Measurements from ENCODE around the gene KIAA2012. TPM values are rescaled to one million over a fixed set of nuclear protein-coding genes. Genes with fewer than 3 reads are reported as not detected.

The KIAA2012 gene
- total and polyA plus RNA-seq, 7 experiments from 2014 or later: not detected

DNA sequence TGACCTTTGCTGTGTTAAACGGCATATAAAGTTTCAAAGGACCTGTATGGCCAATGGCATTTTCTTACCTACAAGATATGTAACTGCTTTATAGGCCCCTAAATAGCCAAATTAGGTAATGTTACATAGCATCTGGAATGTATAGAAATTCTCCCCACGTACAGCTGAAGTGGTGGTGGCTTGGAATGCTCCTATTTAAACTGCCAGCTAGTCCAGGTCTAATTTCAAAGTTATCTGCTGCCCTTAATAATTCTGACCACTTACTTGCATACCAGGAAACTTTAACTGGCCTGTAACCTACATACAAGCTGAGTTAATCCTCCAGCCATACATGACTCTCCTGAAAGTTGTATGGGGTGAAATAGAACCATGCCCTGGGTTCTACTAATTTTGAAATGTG lies 1.3 kb downstream of the KIAA2012 start:
- intact Hi-C loops (cut with micrococcal nuclease): no loop called here
- H3K27ac ChIP-seq (ENCODE audit: low read depth, low read length): no peak overlapping the region
- H3K9me3 Mint-ChIP-seq: peaks cover 0 to 2% (median 0%) of the 10 kb centered on the region in 11 donors
- H3K36me3 ChIP-seq (ENCODE audit: control insufficient read depth in 2 of 3, insufficient read depth in 3 of 3, low read length in 3 of 3): no peaks in the 10 kb centered on the region
- no peaks in the 10 kb centered on the region for H3K36me3 Mint-ChIP-seq
- no peak overlapping the region for H3K4me3 ChIP-seq (ENCODE audit: low read length)
- no peaks in the 10 kb centered on the region for H3K4me1 Mint-ChIP-seq
- no peak overlapping the region for H3K4me3 Mint-ChIP-seq
- no peaks in the 10 kb centered on the region for H3K9me3 ChIP-seq (ENCODE audit: control insufficient read depth in 2 of 3, low read length in 3 of 3)
- H3K27me3 Mint-ChIP-seq: peaks cover 0 to 10% (median 8%) of the 10 kb centered on the region in 5 donors
- no peaks in the 10 kb centered on the region for H3K4me1 ChIP-seq (ENCODE audit: control insufficient read depth in 2 of 2, insufficient read depth in 2 of 2, low read length in 2 of 2)
- no peaks in the 10 kb centered on the region for H3K27me3 ChIP-seq (ENCODE audit: control insufficient read depth in 2 of 2, insufficient read depth in 2 of 2, low read length in 2 of 2)
- ChIA-PET POLR2A (no interaction called here), CTCF (no interaction called here)
- ATAC-seq: no peak
- DNase-seq: no peak
- H3K27ac Mint-ChIP-seq: no peak overlapping the region

DNA sequence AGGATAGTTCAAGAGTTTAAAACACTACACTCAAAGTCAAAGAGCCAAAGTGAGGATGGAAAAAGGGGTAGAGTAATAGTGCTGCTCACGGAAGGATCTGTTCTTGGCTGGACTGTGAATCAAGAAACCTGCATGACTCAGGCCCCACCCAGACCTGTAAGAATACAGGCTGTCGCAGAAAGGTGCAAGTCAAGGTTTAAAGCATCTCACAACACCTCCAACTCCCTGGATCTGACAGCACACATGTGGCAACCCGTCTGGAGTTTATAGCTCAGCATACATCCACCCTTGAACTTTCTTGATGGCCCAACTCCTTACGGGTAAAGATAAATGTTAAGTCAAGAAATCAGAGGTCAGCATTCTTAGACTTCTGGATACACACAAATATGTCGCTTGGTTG lies 6.3 kb downstream of the KIAA2012 start:
- no peak overlapping the region for H3K4me3 Mint-ChIP-seq
- H3K36me3 Mint-ChIP-seq: peaks cover 0 to 5% (median 0%) of the 10 kb centered on the region in 5 donors
- DNase-seq (no peak), ATAC-seq (no peak)
- H3K27ac ChIP-seq (ENCODE audit: low read depth, low read length): no peak overlapping the region
- H3K4me1 Mint-ChIP-seq: no peaks in the 10 kb centered on the region
- H3K36me3 ChIP-seq (ENCODE audit: control insufficient read depth in 2 of 3, insufficient read depth in 3 of 3, low read length in 3 of 3): no peaks in the 10 kb centered on the region
- intact Hi-C loops (cut with micrococcal nuclease): no loop called here
- H3K9me3 ChIP-seq (ENCODE audit: control insufficient read depth in 2 of 3, low read length in 3 of 3): no peaks in the 10 kb centered on the region
- peaks cover 0 to 16% (median 5%) of the 10 kb centered on the region in 11 donors for H3K9me3 Mint-ChIP-seq
- H3K4me1 ChIP-seq (ENCODE audit: control insufficient read depth in 2 of 2, insufficient read depth in 2 of 2, low read length in 2 of 2): no peaks in the 10 kb centered on the region
- H3K4me3 ChIP-seq (ENCODE audit: low read length): no peak overlapping the region
- H3K27me3 Mint-ChIP-seq: peaks cover 0 to 6% (median 4%) of the 10 kb centered on the region in 5 donors
- ChIA-PET POLR2A (no interaction called here), CTCF (no interaction called here)
- no peaks in the 10 kb centered on the region for H3K27me3 ChIP-seq (ENCODE audit: control insufficient read depth in 2 of 2, insufficient read depth in 2 of 2, low read length in 2 of 2)
- H3K27ac Mint-ChIP-seq: no peak overlapping the region

DNA sequence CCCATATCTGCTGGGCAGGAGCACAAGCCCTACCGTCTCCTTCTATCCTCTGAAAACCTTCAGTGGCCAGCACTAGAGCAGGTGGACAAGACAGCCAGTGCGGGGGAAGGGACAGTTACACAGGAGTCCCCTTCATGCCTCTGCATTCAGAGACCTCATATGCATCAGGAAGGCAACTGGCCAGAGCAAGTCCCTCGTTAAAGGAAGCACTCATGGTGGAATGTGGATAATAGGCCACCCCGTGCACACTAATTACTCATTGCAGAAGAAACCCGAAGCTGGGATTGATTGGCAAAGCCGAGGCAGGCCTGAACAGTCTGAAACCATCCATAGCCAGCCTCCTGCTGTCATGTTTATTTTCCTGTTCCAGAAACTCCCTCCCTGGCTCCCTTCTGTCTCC lies 11.2 kb downstream of the KIAA2012 start:
- H3K27me3 Mint-ChIP-seq: peaks cover 0 to 13% (median 6%) of the 10 kb centered on the region in 5 donors

DNA sequence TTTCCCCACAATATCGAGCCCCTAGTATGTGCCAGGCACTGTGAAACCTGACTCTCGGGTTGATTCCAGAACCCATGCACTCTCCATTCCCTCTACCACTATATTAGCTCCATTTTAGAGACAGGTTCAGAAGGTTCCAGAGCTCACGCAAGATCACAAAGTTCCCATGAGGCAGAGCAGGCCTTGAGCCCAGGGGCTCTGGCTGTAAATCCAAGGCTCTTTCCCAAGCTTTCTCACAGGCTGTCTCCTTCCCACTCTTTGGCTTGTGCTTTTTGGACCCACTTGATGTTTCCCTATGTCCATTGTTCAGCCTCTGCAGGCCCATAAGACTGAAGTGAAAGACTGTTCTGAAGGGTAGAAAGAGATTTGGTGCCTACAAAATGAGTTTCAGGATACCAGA lies 15.7 kb downstream of the KIAA2012 start:
- Histone ChIP-seq H3K27ac (ENCODE audit: low read depth, low read length) (no peak overlapping the region), H3K4me3 (ENCODE audit: low read length) (no peak overlapping the region), H3K36me3 (ENCODE audit: control insufficient read depth in 2 of 3, insufficient read depth in 3 of 3, low read length in 3 of 3) (no peaks in the 10 kb centered on the region), H3K4me1 (ENCODE audit: control insufficient read depth in 2 of 2, insufficient read depth in 2 of 2, low read length in 2 of 2) (no peaks in the 10 kb centered on the region), H3K27me3 (ENCODE audit: control insufficient read depth in 2 of 2, insufficient read depth in 2 of 2, low read length in 2 of 2) (no peaks in the 10 kb centered on the region), H3K9me3 (ENCODE audit: control insufficient read depth in 2 of 3, low read length in 3 of 3) (no peaks in the 10 kb centered on the region)
- ChIA-PET POLR2A (no interaction called here), CTCF (no interaction called here)
- Mint-ChIP-seq H3K4me3 (no peak overlapping the region), H3K36me3 (no peaks in the 10 kb centered on the region), H3K27ac (no peak overlapping the region), H3K4me1 (no peaks in the 10 kb centered on the region), H3K27me3 (peaks cover 6 to 31% (median 12%) of the 10 kb centered on the region in 5 donors), H3K9me3 (no peaks in the 10 kb centered on the region)
- intact Hi-C loops (cut with micrococcal nuclease): no loop called here
- ATAC-seq: no peak
- DNase-seq: no peak

More for the DNA sequence above, 11.2 kb downstream of the KIAA2012 start:
- ATAC-seq: no peak
- ChIA-PET CTCF (no interaction called here), POLR2A (no interaction called here)
- no peak for DNase-seq
- Histone ChIP-seq H3K27ac (ENCODE audit: low read depth, low read length) (no peak overlapping the region), H3K4me1 (ENCODE audit: control insufficient read depth in 2 of 2, insufficient read depth in 2 of 2, low read length in 2 of 2) (no peaks in the 10 kb centered on the region), H3K27me3 (ENCODE audit: control insufficient read depth in 2 of 2, insufficient read depth in 2 of 2, low read length in 2 of 2) (no peaks in the 10 kb centered on the region), H3K36me3 (ENCODE audit: control insufficient read depth in 2 of 3, insufficient read depth in 3 of 3, low read length in 3 of 3) (no peaks in the 10 kb centered on the region), H3K9me3 (ENCODE audit: control insufficient read depth in 2 of 3, low read length in 3 of 3) (no peaks in the 10 kb centered on the region), H3K4me3 (ENCODE audit: low read length) (no peak overlapping the region)
- H3K27ac Mint-ChIP-seq: no peak overlapping the region
- intact Hi-C loops (cut with micrococcal nuclease): no loop called here
- H3K4me1 Mint-ChIP-seq: no peaks in the 10 kb centered on the region
- peaks cover 0 to 16% (median 4%) of the 10 kb centered on the region in 11 donors for H3K9me3 Mint-ChIP-seq
- H3K36me3 Mint-ChIP-seq: peaks cover 0 to 5% (median 0%) of the 10 kb centered on the region in 5 donors
- H3K4me3 Mint-ChIP-seq: no peak overlapping the region

DNA sequence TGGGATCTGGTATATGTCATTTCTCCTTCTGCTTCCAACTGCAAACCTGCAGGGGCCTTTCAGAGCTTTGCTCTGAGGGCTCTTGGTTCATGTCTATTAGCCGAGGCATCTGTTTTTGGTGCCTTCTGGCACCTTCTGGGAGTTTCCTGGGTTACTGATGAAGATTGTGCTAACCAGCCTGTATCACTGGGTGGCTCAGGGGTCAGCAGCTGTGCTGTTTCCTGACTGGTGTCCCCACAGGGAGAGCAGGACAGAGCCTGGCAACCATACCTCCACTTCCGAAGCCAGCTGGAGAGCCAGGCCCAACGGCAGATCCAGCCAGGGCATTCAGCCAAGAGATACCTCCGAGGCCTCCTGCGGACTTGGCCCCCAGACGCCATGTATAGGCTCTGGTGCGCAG lies 17.5 kb downstream of the KIAA2012 start:
- no peak for DNase-seq
- no peak for ATAC-seq
- Mint-ChIP-seq H3K27ac (no peak overlapping the region), H3K27me3 (peaks cover 6 to 32% (median 12%) of the 10 kb centered on the region in 5 donors), H3K36me3 (no peaks in the 10 kb centered on the region), H3K4me1 (no peaks in the 10 kb centered on the region), H3K4me3 (no peak overlapping the region), H3K9me3 (no peaks in the 10 kb centered on the region)
- no peaks in the 10 kb centered on the region for H3K4me1 ChIP-seq (ENCODE audit: control insufficient read depth in 2 of 2, insufficient read depth in 2 of 2, low read length in 2 of 2)
- POLR2A ChIA-PET: no interaction called here
- no peaks in the 10 kb centered on the region for H3K36me3 ChIP-seq (ENCODE audit: control insufficient read depth in 2 of 3, insufficient read depth in 3 of 3, low read length in 3 of 3)
- no peaks in the 10 kb centered on the region for H3K9me3 ChIP-seq (ENCODE audit: control insufficient read depth in 2 of 3, low read length in 3 of 3)
- H3K4me3 ChIP-seq (ENCODE audit: low read length): no peak overlapping the region
- intact Hi-C loops (cut with micrococcal nuclease): no loop called here
- no peaks in the 10 kb centered on the region for H3K27me3 ChIP-seq (ENCODE audit: control insufficient read depth in 2 of 2, insufficient read depth in 2 of 2, low read length in 2 of 2)
- H3K27ac ChIP-seq (ENCODE audit: low read depth, low read length): no peak overlapping the region
- CTCF ChIA-PET: no interaction called here

DNA sequence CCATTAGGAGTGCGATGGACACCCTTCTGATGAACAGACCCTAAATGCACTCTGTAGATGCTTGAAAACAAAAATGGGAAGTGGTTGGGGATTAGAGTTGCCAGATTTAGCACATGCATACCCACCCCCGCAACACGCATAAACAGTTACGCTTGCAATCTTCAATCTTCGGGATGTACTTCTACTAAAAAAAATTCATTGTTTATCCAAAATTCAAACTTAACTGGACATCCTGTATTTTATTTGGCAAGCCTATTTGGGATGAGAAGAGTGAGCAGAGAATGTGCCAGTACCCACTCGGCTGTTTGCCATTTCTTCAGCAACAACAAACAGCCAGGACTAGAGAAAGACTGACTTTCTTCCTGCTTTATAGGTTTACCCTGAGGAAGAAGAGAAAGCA lies 18.4 kb downstream of the KIAA2012 start:
- POLR2A ChIA-PET: no interaction called here
- Histone ChIP-seq H3K27ac (ENCODE audit: low read depth, low read length) (no peak overlapping the region), H3K4me3 (ENCODE audit: low read length) (no peak overlapping the region), H3K4me1 (ENCODE audit: control insufficient read depth in 2 of 2, insufficient read depth in 2 of 2, low read length in 2 of 2) (no peaks in the 10 kb centered on the region), H3K9me3 (ENCODE audit: control insufficient read depth in 2 of 3, low read length in 3 of 3) (no peaks in the 10 kb centered on the region), H3K27me3 (ENCODE audit: control insufficient read depth in 2 of 2, insufficient read depth in 2 of 2, low read length in 2 of 2) (no peaks in the 10 kb centered on the region), H3K36me3 (ENCODE audit: control insufficient read depth in 2 of 3, insufficient read depth in 3 of 3, low read length in 3 of 3) (no peaks in the 10 kb centered on the region)
- Mint-ChIP-seq H3K4me1 (no peaks in the 10 kb centered on the region), H3K27ac (no peak overlapping the region), H3K27me3 (peaks cover 6 to 32% (median 12%) of the 10 kb centered on the region in 5 donors), H3K36me3 (no peaks in the 10 kb centered on the region), H3K4me3 (no peak overlapping the region), H3K9me3 (peaks cover 0 to 2% (median 0%) of the 10 kb centered on the region in 11 donors)
- CTCF ChIA-PET: no interaction called here
- intact Hi-C loops (cut with micrococcal nuclease): no loop called here
- ATAC-seq: no peak
- DNase-seq: no peak

DNA sequence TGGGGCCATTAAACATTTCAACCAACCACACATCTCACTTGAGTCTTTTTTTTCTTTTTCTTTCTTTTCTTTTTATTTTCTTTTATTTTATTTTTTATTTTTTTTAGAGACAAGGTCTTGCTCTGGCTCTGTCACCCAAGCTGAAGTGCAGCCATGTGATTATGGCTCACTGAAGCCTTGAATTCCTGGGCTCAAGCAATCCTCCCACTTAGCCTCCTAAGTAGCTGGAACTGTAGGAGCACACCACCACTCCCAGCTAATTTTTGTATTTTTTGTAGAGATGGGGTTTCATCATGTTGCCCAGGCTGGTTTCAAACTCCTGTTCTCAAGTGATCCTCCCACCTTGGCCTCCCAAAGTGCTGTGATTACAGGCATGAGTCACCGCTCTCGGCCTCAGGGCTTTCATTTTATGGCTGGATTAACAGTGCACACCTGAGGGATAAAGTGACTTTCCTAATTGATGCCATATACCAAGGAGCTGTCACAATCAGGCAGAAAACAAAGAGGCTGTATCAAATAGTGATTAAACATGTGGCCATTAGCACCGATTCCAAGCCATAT lies 21.5 kb downstream of the KIAA2012 start:
- H3K27me3 Mint-ChIP-seq: peaks cover 6 to 23% (median 9%) of the 10 kb centered on the region in 5 donors
- H3K27ac Mint-ChIP-seq: no peak overlapping the region
- Histone ChIP-seq H3K4me1 (ENCODE audit: control insufficient read depth in 2 of 2, insufficient read depth in 2 of 2, low read length in 2 of 2) (no peaks in the 10 kb centered on the region), H3K36me3 (ENCODE audit: control insufficient read depth in 2 of 3, insufficient read depth in 3 of 3, low read length in 3 of 3) (no peaks in the 10 kb centered on the region), H3K27ac (ENCODE audit: low read depth, low read length) (no peak overlapping the region), H3K9me3 (ENCODE audit: control insufficient read depth in 2 of 3, low read length in 3 of 3) (no peaks in the 10 kb centered on the region), H3K27me3 (ENCODE audit: control insufficient read depth in 2 of 2, insufficient read depth in 2 of 2, low read length in 2 of 2) (no peaks in the 10 kb centered on the region), H3K4me3 (ENCODE audit: low read length) (no peak overlapping the region)
- H3K9me3 Mint-ChIP-seq: peaks cover 0 to 2% (median 0%) of the 10 kb centered on the region in 11 donors
- ATAC-seq (no peak), DNase-seq (no peak)
- H3K36me3 Mint-ChIP-seq: no peaks in the 10 kb centered on the region
- intact Hi-C loops (cut with micrococcal nuclease): no loop called here
- ChIA-PET POLR2A (no interaction called here), CTCF (no interaction called here)
- no peak overlapping the region for H3K4me3 Mint-ChIP-seq
- H3K4me1 Mint-ChIP-seq: no peaks in the 10 kb centered on the region

Data from naive thymus-derived CD4-positive, alpha-beta T cell (primary cell).